ENCODE data around the gene VENTX.
A peak's percentile ranks its signal among the peaks of the same experiment; 100 is the strongest.

VENTX gene

GRCh38 chr10:133241501-133242205 is 4.0 kb downstream of the VENTX start:
- TF ChIP-seq ZNF701 (tag by site-specific recombination; IDR thresholded peaks at IDR 0.05) (no peak), SP3 (tag by site-specific recombination; IDR thresholded peaks at IDR 0.05) (no peak), ZNF18 (tag by site-specific recombination; IDR thresholded peaks at IDR 0.05) (no peak), ZNF19 (tag by site-specific recombination; IDR thresholded peaks at IDR 0.05; ENCODE audit: low read depth) (no peak)
- TF ChIP-seq, protein P1, sequence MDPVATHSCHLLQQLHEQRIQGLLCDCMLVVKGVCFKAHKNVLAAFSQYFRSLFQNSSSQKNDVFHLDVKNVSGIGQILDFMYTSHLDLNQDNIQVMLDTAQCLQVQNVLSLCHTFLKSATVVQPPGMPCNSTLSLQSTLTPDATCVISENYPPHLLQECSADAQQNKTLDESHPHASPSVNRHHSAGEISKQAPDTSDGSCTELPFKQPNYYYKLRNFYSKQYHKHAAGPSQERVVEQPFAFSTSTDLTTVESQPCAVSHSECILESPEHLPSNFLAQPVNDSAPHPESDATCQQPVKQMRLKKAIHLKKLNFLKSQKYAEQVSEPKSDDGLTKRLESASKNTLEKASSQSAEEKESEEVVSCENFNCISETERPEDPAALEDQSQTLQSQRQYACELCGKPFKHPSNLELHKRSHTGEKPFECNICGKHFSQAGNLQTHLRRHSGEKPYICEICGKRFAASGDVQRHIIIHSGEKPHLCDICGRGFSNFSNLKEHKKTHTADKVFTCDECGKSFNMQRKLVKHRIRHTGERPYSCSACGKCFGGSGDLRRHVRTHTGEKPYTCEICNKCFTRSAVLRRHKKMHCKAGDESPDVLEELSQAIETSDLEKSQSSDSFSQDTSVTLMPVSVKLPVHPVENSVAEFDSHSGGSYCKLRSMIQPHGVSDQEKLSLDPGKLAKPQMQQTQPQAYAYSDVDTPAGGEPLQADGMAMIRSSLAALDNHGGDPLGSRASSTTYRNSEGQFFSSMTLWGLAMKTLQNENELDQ (tag by site-specific recombination; IDR thresholded peaks at IDR 0.05; ENCODE audit: low read depth) = no peak
- Histone ChIP-seq H3K4me3 (ENCODE audit: low read depth, low read length) (no peak overlapping the region), H3K9me3 (ENCODE audit: control insufficient read depth, insufficient read depth, low read depth, low read length) (no peaks in the 10 kb centered on the region), H3K36me3 (ENCODE audit: control insufficient read depth in 2 of 2, insufficient read depth in 1 of 2, low read length in 2 of 2) (no peaks in the 10 kb centered on the region), H3K4me1 (ENCODE audit: control insufficient read depth, insufficient read depth, low read length) (no peaks in the 10 kb centered on the region), H3K27ac (ENCODE audit: extremely low read depth, low read depth, low read length) (no peak overlapping the region)
- ChIA-PET POLR2A (no interaction called here), CTCF (interaction anchor here (1.0 kb wide), 1 partner anchor 16 kb away, joined by 3 read pairs; no protein-coding TSS in a partner anchor)

GRCh38 chr10:133242611-133243356 is 5.1 kb downstream of the VENTX start:
- ChIA-PET CTCF (interaction anchor here (0.7 to 1.0 kb wide), 2 partner anchors 15 to 47 kb away, joined by 3 read pairs; no protein-coding TSS in a partner anchor), POLR2A (no interaction called here)
- Histone ChIP-seq H3K36me3 (ENCODE audit: control insufficient read depth in 2 of 2, insufficient read depth in 1 of 2, low read length in 2 of 2) (no peaks in the 10 kb centered on the region), H3K27ac (ENCODE audit: extremely low read depth, low read depth, low read length) (no peak overlapping the region), H3K4me1 (ENCODE audit: control insufficient read depth, insufficient read depth, low read length) (no peaks in the 10 kb centered on the region), H3K9me3 (ENCODE audit: control insufficient read depth, insufficient read depth, low read depth, low read length) (no peaks in the 10 kb centered on the region), H3K4me3 (ENCODE audit: low read depth, low read length) (no peak overlapping the region)
- peak; percentile 86 for TF ChIP-seq ZSCAN4 (tag by site-specific recombination; IDR thresholded peaks at IDR 0.05)
- no peak for TF ChIP-seq ZNF148 (tag by site-specific recombination; IDR thresholded peaks at IDR 0.05; ENCODE audit: borderline replicate concordance)
- 0 out of 2 replicates have a peak, but pooled peaks have one; percentile 42 for TF ChIP-seq ZNF621 (tag by site-specific recombination; IDR thresholded peaks at IDR 0.05)
- TF ChIP-seq, protein P1 (tag by site-specific recombination; IDR thresholded peaks at IDR 0.05; ENCODE audit: low read depth) = no peak
- TF ChIP-seq EGR2 (tag by site-specific recombination; IDR thresholded peaks at IDR 0.05; ENCODE audit: low read depth) = peak; percentile 59
- peak; percentile 92 for TF ChIP-seq ZFHX2 (tag by site-specific recombination; conservative IDR thresholded peaks at IDR 0.05)
- TF ChIP-seq ZNF324 (tag by site-specific recombination; IDR thresholded peaks at IDR 0.05) = no peak
- TF ChIP-seq, protein P2, sequence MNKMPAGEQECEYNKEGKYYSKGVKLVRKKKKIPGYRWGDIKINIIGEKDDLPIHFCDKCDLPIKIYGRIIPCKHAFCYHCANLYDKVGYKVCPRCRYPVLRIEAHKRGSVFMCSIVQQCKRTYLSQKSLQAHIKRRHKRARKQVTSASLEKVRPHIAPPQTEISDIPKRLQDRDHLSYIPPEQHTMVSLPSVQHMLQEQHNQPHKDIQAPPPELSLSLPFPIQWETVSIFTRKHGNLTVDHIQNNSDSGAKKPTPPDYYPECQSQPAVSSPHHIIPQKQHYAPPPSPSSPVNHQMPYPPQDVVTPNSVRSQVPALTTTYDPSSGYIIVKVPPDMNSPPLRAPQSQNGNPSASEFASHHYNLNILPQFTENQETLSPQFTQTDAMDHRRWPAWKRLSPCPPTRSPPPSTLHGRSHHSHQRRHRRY (tag by site-specific recombination; IDR thresholded peaks at IDR 0.05) = 0 out of 2 replicates have a peak, but pooled peaks have one; percentile 37
- TF ChIP-seq ZNF248 (tag by site-specific recombination; IDR thresholded peaks at IDR 0.05) = 0 out of 2 replicates have a peak, but pooled peaks have one; percentile 33
- peak; percentile 26; the same call in 1 of the 2 replicates for TF ChIP-seq KLF1 (tag by site-specific recombination; IDR thresholded peaks at IDR 0.05)
- 0 out of 2 replicates have a peak, but pooled peaks have one; percentile 18 for TF ChIP-seq KLF10 (tag by site-specific recombination; IDR thresholded peaks at IDR 0.05)
- TF ChIP-seq ZNF837 (tag by site-specific recombination; IDR thresholded peaks at IDR 0.05) = no peak
- peak; percentile 83 for TF ChIP-seq KLF9 (tag by site-specific recombination; IDR thresholded peaks at IDR 0.05; ENCODE audit: low read depth)
- TF ChIP-seq, protein P3, sequence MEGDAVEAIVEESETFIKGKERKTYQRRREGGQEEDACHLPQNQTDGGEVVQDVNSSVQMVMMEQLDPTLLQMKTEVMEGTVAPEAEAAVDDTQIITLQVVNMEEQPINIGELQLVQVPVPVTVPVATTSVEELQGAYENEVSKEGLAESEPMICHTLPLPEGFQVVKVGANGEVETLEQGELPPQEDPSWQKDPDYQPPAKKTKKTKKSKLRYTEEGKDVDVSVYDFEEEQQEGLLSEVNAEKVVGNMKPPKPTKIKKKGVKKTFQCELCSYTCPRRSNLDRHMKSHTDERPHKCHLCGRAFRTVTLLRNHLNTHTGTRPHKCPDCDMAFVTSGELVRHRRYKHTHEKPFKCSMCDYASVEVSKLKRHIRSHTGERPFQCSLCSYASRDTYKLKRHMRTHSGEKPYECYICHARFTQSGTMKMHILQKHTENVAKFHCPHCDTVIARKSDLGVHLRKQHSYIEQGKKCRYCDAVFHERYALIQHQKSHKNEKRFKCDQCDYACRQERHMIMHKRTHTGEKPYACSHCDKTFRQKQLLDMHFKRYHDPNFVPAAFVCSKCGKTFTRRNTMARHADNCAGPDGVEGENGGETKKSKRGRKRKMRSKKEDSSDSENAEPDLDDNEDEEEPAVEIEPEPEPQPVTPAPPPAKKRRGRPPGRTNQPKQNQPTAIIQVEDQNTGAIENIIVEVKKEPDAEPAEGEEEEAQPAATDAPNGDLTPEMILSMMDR (tag by site-specific recombination; IDR thresholded peaks at IDR 0.05) = no peak
